Motor neuron (in vitro differentiated cells): ENCODE measurements around the gene RASSF5. TPM values are rescaled to one million over a fixed set of nuclear protein-coding genes. Genes with fewer than 3 reads are reported as not detected.
A peak's percentile ranks its signal among the peaks of the same experiment; 100 is the strongest.

Source experiments
- ATAC-seq, 8 experiments: fragments of 200-7000 bp; cut with Tn5 transposase; replicated peaks in 6 of 8; 2 replicates each; pipeline ENCODE4 v1.8.0; 2021; ENCODE audit warnings: mild to moderate bottlenecking in 8 of 8, moderate library complexity in 8 of 8
- H3K27ac ChIP-seq, 2 donors: fragments of 250-450 bp; sonication (Bioruptor Pico); 2 replicates each; pipeline ENCODE4 v1.9.0; 2021; ENCODE audit warnings: antibody characterized with exemption in 2 of 2, mild to moderate bottlenecking in 2 of 2, moderate library complexity in 1 of 2
- H3K4me1 ChIP-seq, 2 donors: fragments of 250-450 bp; sonication (Bioruptor Pico); replicated peaks in 1 of 2; 2 replicates each; pipeline ENCODE4 v1.6.1; 2021; ENCODE audit warnings: antibody characterized with exemption in 2 of 2, mild to moderate bottlenecking in 2 of 2, moderate library complexity in 1 of 2
- H3K4me3 ChIP-seq, 5 donors: fragments of 250-450 bp; sonication (Bioruptor Pico); 2 replicates each; pipeline ENCODE4 v1.9.0; 2021; ENCODE audit warnings: antibody characterized with exemption in 5 of 5, mild to moderate bottlenecking in 5 of 5, moderate library complexity in 4 of 5
- WGBS, 10 experiments: fragments of 450-650 bp; shearing (Covaris generic); methylation state at CpG; one replicate each; pipeline ENCODE4 v1.0.0; 2022; 5-methylcytosine and 5-hydroxymethylcytosine counted together
- in situ Hi-C, 9 experiments: fragments of 400-800 bp; cut with MboI; loops; one replicate each; pipeline ENCODE4 v1.15.0; 2021; ENCODE audit warnings: low sequenced_read_pairs in 9 of 9, low pct_unique_long_range_greater_than_20kb in 2 of 9; ENCODE audit not compliant: unreplicated experiment in 9 of 9
- total RNA-seq, 8 experiments: library from RNA; unstranded; fragments of 300-600 nt; gene quantifications; 2 replicates each; pipeline versions ENCODE4 v1.2.3 to v1.2.4, GENCODE V29; 2022

Gene RASSF5
- total RNA-seq, 8 experiments from 2014 or later: 0.81 to 7.6 (median 5.5) TPM

DNA sequence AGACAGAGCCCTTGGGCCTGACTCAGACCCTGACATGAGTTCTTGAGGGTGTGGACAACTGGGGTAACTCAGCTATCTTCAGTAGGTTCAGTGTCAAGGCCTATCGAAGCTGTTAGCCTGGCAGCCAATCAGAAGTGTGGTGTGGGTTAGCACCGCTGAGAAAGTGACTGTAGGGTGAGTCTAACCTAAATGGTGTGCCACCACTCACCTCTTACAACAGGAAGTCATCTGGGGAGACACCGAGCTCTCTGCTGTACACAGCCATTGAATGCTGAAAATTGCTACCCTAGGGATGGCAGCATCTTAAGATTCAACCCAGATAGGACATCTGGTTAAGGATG, 44.6 kb downstream of the RASSF5 start:
- peaks cover 30% of the 10 kb centered on the region in 2 donors for H3K4me1 ChIP-seq
- no peak overlapping the region for H3K27ac ChIP-seq
- 60 to 100% (median 90%) methylated on average over 1 to 2 of the region's 3 CpGs; no CpG with 5 or more reads in 5 of the 10 experiments for WGBS, 10 experiments
- H3K4me3 ChIP-seq: no peak overlapping the region
- in situ Hi-C loops: no loop called here
- no peak for ATAC-seq

- 67 to 100% (median 83%) methylated on average over 1 to 3 of the region's 3 CpGs; no CpG with 5 or more reads in 2 of the 10 experiments for WGBS, 10 experiments
- in situ Hi-C loops: no loop called here
- Histone ChIP-seq H3K4me3 (no peak overlapping the region), H3K4me1 (peaks cover 47 to 49% of the 10 kb centered on the region in 2 donors), H3K27ac (peak overlapping the region in 1 of 2 donors; percentile 14)
- no peak for ATAC-seq
Measured at GRCh38 chr1:206554211-206554610, 46.9 kb downstream of the RASSF5 start.

DNA sequence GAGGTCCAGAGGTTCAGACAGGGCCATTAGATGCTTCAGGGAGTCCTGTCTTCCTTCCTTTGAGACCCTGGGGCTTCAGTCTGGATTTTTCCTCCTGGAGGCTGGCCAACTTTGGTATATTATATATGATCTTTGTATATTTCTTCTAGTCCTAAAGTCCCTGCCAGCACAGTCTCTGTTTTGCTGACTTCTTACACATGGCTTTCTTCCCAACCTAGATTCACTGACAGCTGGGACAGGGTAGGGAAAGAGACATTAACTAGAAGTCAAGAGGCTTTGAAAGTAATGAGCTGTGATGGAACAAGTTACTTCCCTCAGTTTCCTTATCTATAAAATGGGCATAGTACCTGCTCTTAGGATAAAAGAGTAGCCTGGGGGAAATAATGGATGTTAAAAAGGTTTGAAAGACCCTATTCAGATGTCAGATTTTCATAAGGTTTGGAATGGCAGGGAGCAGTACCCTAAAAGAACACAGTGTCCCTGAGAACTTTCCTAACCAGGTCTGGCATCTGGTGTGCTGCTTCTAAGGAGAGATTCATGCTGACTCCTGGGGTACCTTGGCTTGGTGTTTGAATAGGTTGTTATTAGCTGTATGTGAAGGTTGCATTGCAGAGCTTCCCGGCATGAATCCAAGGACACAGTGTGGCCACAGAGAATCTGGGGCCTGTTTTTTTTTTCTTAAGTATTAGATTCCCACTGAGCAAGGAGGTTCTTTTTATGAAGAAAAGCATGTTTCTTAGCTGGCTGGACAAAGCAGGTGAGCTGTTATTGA, 47.6 kb downstream of the RASSF5 start:
- no peak overlapping the region for H3K4me3 ChIP-seq
- in situ Hi-C loops: no loop called here
- ATAC-seq: no peak
- WGBS, 10 experiments: 75 to 100% (median 91%) methylated on average over 1 of the region's 1 CpG; no CpG with 5 or more reads in 4 of the 10 experiments
- peak overlapping the region; percentile 44 to 87 for H3K27ac ChIP-seq
- peaks cover 54 to 56% of the 10 kb centered on the region in 2 donors for H3K4me1 ChIP-seq

- in situ Hi-C loops: no loop called here
- Histone ChIP-seq H3K4me3 (no peak overlapping the region), H3K27ac (peak overlapping the region; percentile 44 to 87), H3K4me1 (peaks cover 60 to 62% of the 10 kb centered on the region in 2 donors)
- ATAC-seq: no peak
- 36 to 81% (median 66%) methylated on average over 1 to 9 of the region's 10 CpGs; no CpG with 5 or more reads in 3 of the 10 experiments for WGBS, 10 experiments
Measured at GRCh38 chr1:206555473-206555935, 48.2 kb downstream of the RASSF5 start.

GRCh38 chr1:206556047-206556749, 48.9 kb downstream of the RASSF5 start:
- WGBS, 10 experiments: 51 to 86% (median 61%) methylated on average over 1 to 7 of the region's 7 CpGs; no CpG with 5 or more reads in 2 of the 10 experiments
- Histone ChIP-seq H3K27ac (peak overlapping the region; percentile 82 to 87), H3K4me3 (peak overlapping the region; percentile 38 to 51 (median 44)), H3K4me1 (peaks cover 66 to 69% of the 10 kb centered on the region in 2 donors)
- in situ Hi-C loops: no loop called here
- peak; percentile 13 to 55 (median 30) for ATAC-seq

GRCh38 chr1:206556750-206557635, 49.7 kb downstream of the RASSF5 start:
- WGBS, 10 experiments: 0 to 2% (median 0%) methylated on average over 2 to 9 of the region's 67 CpGs; no CpG with 5 or more reads in 6 of the 10 experiments
- H3K4me1 ChIP-seq: peaks cover 66 to 69% of the 10 kb centered on the region in 2 donors
- peak overlapping the region; percentile 38 to 51 (median 44) for H3K4me3 ChIP-seq
- in situ Hi-C loops: no loop called here
- H3K27ac ChIP-seq: peak overlapping the region; percentile 82 to 87
- peak; percentile 71 to 94 (median 76) for ATAC-seq

DNA sequence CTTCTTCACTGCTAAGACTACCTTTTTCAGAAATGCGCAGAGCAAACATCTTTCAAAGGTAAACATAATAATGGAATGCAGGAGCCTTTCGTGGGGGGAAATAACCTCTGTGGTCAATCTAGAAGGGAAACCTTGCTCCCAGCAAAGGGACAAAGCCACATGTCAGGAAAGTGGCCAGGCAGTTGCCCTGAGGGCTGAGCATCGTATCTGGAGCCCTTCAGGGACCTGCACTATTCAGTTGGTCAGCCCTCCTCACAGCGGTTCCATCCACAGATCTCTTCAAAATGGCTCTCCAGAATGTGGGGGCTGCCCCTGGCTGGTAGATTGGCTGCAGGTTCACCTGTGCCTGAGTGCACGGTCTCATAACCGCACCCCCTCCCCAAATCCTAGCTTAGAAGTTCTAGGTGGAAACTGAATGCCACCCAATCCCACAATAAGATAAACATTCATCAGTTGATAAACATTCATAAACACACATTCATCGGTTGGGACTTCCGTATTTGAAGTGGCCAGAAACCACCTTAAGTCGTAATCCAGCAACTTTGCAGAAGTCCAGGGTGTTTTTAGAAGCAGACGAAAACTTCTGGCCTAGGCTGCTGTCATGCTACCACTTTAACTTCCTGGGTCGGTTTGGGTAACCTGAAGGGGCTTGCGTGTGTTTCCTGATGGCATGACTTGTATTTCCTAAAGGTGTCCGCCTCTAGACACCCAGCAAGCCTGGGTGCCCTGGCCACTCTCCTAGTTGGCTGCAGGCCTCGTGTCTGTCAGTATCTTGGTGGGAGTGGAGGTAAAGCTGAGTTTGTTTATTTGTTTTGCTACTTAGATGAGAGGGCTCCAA, 50.5 kb downstream of the RASSF5 start:
- Histone ChIP-seq H3K4me3 (peak overlapping the region; percentile 38 to 51 (median 44)), H3K27ac (peak overlapping the region; percentile 82 to 87), H3K4me1 (peaks cover 66 to 69% of the 10 kb centered on the region in 2 donors)
- ATAC-seq: no peak
- in situ Hi-C loops: no loop called here
- 55 to 100% (median 89%) methylated on average over 2 to 11 of the region's 14 CpGs for WGBS, 10 experiments

- Histone ChIP-seq H3K4me1 (peaks cover 65 to 69% of the 10 kb centered on the region in 2 donors), H3K27ac (peak overlapping the region; percentile 20 to 67), H3K4me3 (no peak overlapping the region)
- no peak for ATAC-seq
- WGBS, 10 experiments: 43 to 82% (median 61%) methylated on average over 1 to 5 of the region's 6 CpGs; no CpG with 5 or more reads in 4 of the 10 experiments
- in situ Hi-C loops: no loop called here
Measured at GRCh38 chr1:206558794-206559671, 51.7 kb downstream of the RASSF5 start.

GRCh38 chr1:206559672-206559995, 52.3 kb downstream of the RASSF5 start:
- in situ Hi-C loops: no loop called here
- Histone ChIP-seq H3K4me3 (no peak overlapping the region), H3K4me1 (peaks cover 59 to 63% of the 10 kb centered on the region in 2 donors), H3K27ac (peak overlapping the region; percentile 20 to 67)
- ATAC-seq: peak in 6 of 8 experiments; percentile 6 to 58 (median 48)
- 33 to 90% (median 62%) methylated on average over 1 to 5 of the region's 5 CpGs; no CpG with 5 or more reads in 3 of the 10 experiments for WGBS, 10 experiments

GRCh38 chr1:206560007-206560716, 52.8 kb downstream of the RASSF5 start:
- Histone ChIP-seq H3K4me3 (no peak overlapping the region), H3K27ac (peak overlapping the region; percentile 20 to 67), H3K4me1 (peaks cover 53 to 58% of the 10 kb centered on the region in 2 donors)
- ATAC-seq: peak in 6 of 8 experiments; percentile 20 to 67 (median 62)
- 7 to 100% (median 59%) methylated on average over 1 to 7 of the region's 10 CpGs for WGBS, 10 experiments
- in situ Hi-C loops: no loop called here
